ENCODE data around the gene OR9Q1.

GRCh38 chr11:58125469-58125868 lies 101.8 kb downstream of the OR9Q1 start, which contains the start of gene OR9I1:
- no peak for TF ChIP-seq CTCF (IDR thresholded peaks at IDR 0.05)
- TF ChIP-seq POLR2A (IDR thresholded peaks at IDR 0.05), result no peak
